Measurements from ENCODE around the gene NOL6.
A peak's percentile ranks its signal among the peaks of the same experiment; 100 is the strongest.

NOL6 gene

GRCh38 chr9:33446240-33446945 lies 27.3 kb downstream of the NOL6 start:
- Histone ChIP-seq H2AFZ (ENCODE audit: low read depth, low read length) (no peak overlapping the region; the same call in 1 of the 2 replicates), H4K20me1 (ENCODE audit: insufficient read depth, low read length) (no peaks in the 10 kb centered on the region; the same call in 1 of the 2 replicates), H3K9me3 (ENCODE audit: insufficient read depth, low read length, severe bottlenecking) (no peaks in the 10 kb centered on the region), H3K9ac (ENCODE audit: low read depth, low read length) (peak overlapping the region; percentile 61), H3K36me3 (ENCODE audit: insufficient read depth, low read length) (no peaks in the 10 kb centered on the region), H3K4me2 (ENCODE audit: insufficient read depth, low read length) (peak overlapping the region; percentile 74), H3K27me3 (ENCODE audit: insufficient read depth, low read length, poor library complexity) (no peaks in the 10 kb centered on the region), H3K27ac (ENCODE audit: low read length) (peak overlapping the region; percentile 93), H3K4me3 (ENCODE audit: low read depth in 1 of 2, low read length in 2 of 2) (peak overlapping the region in 1 of 2 experiments; percentile 52; a peak in 2 of 4 replicates), H3K79me2 (ENCODE audit: insufficient read depth, low read length) (no peaks in the 10 kb centered on the region), H3K4me1 (ENCODE audit: insufficient read depth, low read length) (peaks cover 43% of the 10 kb centered on the region)
- no peak for TF ChIP-seq CTCF (IDR thresholded peaks at IDR 0.05; ENCODE audit: borderline replicate concordance, extremely low read depth, low read length, poor library complexity, severe bottlenecking)
- no peak for TF ChIP-seq EZH2 (IDR thresholded peaks at IDR 0.05; ENCODE audit: borderline replicate concordance, low read depth, low read length, severe bottlenecking)
- DNase-seq, result peak; percentile 76
- ATAC-seq (ENCODE audit: insufficient read depth, low read depth), result peak; percentile 76

- Histone ChIP-seq H2AFZ (ENCODE audit: low read depth, low read length) (no peak overlapping the region), H3K9me3 (ENCODE audit: insufficient read depth, low read length, severe bottlenecking) (no peaks in the 10 kb centered on the region), H4K20me1 (ENCODE audit: insufficient read depth, low read length) (no peaks in the 10 kb centered on the region; the same call in 1 of the 2 replicates), H3K4me2 (ENCODE audit: insufficient read depth, low read length) (peak overlapping the region; percentile 74; the same call in 1 of the 2 replicates), H3K36me3 (ENCODE audit: insufficient read depth, low read length) (no peaks in the 10 kb centered on the region), H3K27ac (ENCODE audit: low read length) (peak overlapping the region; percentile 93), H3K27me3 (ENCODE audit: insufficient read depth, low read length, poor library complexity) (no peaks in the 10 kb centered on the region), H3K9ac (ENCODE audit: low read depth, low read length) (peak overlapping the region; percentile 61), H3K4me1 (ENCODE audit: insufficient read depth, low read length) (peaks cover 43% of the 10 kb centered on the region), H3K79me2 (ENCODE audit: insufficient read depth, low read length) (no peaks in the 10 kb centered on the region), H3K4me3 (ENCODE audit: low read depth in 1 of 2, low read length in 2 of 2) (peak overlapping the region in 1 of 2 experiments; percentile 52; a peak in 1 of 4 replicates)
- DNase-seq (peak; percentile 20), ATAC-seq (ENCODE audit: insufficient read depth, low read depth) (no peak; the same call in 2 of the 3 replicates)
- no peak for TF ChIP-seq CTCF (IDR thresholded peaks at IDR 0.05; ENCODE audit: borderline replicate concordance, extremely low read depth, low read length, poor library complexity, severe bottlenecking)
- no peak for TF ChIP-seq EZH2 (IDR thresholded peaks at IDR 0.05; ENCODE audit: borderline replicate concordance, low read depth, low read length, severe bottlenecking)
Measured at GRCh38 chr9:33445389-33446239, 28.1 kb downstream of the NOL6 start.

- no peak overlapping the region for H2AFZ ChIP-seq (ENCODE audit: low read depth, low read length)
- no peaks in the 10 kb centered on the region for H3K36me3 ChIP-seq (ENCODE audit: insufficient read depth, low read length)
- no peak overlapping the region for H3K4me2 ChIP-seq (ENCODE audit: insufficient read depth, low read length)
- H3K9ac ChIP-seq (ENCODE audit: low read depth, low read length), result no peak overlapping the region
- no peaks in the 10 kb centered on the region; the same call in 1 of the 2 replicates for H4K20me1 ChIP-seq (ENCODE audit: insufficient read depth, low read length)
- H3K4me1 ChIP-seq (ENCODE audit: insufficient read depth, low read length), result peaks cover 41% of the 10 kb centered on the region
- ATAC-seq (ENCODE audit: insufficient read depth, low read depth), result no peak
- H3K9me3 ChIP-seq (ENCODE audit: insufficient read depth, low read length, severe bottlenecking), result no peaks in the 10 kb centered on the region
- H3K79me2 ChIP-seq (ENCODE audit: insufficient read depth, low read length), result no peaks in the 10 kb centered on the region
- no peak for TF ChIP-seq EZH2 (IDR thresholded peaks at IDR 0.05; ENCODE audit: borderline replicate concordance, low read depth, low read length, severe bottlenecking)
- no peak for TF ChIP-seq CTCF (IDR thresholded peaks at IDR 0.05; ENCODE audit: borderline replicate concordance, extremely low read depth, low read length, poor library complexity, severe bottlenecking)
- DNase-seq, result no peak
- no peak overlapping the region for H3K27ac ChIP-seq (ENCODE audit: low read length)
- H3K27me3 ChIP-seq (ENCODE audit: insufficient read depth, low read length, poor library complexity), result no peaks in the 10 kb centered on the region
- no peak overlapping the region for H3K4me3 ChIP-seq (ENCODE audit: low read depth in 1 of 2, low read length in 2 of 2)
Measured at GRCh38 chr9:33443464-33444154, 30.1 kb downstream of the NOL6 start.

Measured in DND-41 (cell line).